Body of pancreas (tissue), 4 donors: Measurements from ENCODE around the gene ARHGAP15.

Experiments
- CTCF ChIP-seq, 7 experiments: fragments of 450-650 bp in 4 of 7; fragments of 200-600 bp in 3 of 7; sonication (generic) in 3 of 7; IDR thresholded peaks; one replicate each; pipeline ENCODE4 v1.5.1; 2016 to 2019; ENCODE audit warnings: antibody characterized with exemption in 7 of 7
- POLR2A ChIP-seq, 3 donors: fragments of 450-650 bp; IDR thresholded peaks; one replicate each; pipeline ENCODE4 v1.6.1; 2016; ENCODE audit warnings: antibody characterized with exemption in 3 of 3, mild to moderate bottlenecking in 2 of 3

GRCh38 chr2:143128681-143129580, at the start of gene ARHGAP15:
- no peak for TF ChIP-seq CTCF (IDR thresholded peaks at IDR 0.05)
- peak in 1 of 3 donors; percentile 14 for TF ChIP-seq POLR2A (IDR thresholded peaks at IDR 0.05)
